Measurements from ENCODE around the gene STK32C. TPM values are rescaled to one million over a fixed set of nuclear protein-coding genes. Genes with fewer than 3 reads are reported as not detected.

STK32C gene
- total and polyA plus RNA-seq, 2 donors from 2014 or later = 11.6 to 14.4 TPM

DNA sequence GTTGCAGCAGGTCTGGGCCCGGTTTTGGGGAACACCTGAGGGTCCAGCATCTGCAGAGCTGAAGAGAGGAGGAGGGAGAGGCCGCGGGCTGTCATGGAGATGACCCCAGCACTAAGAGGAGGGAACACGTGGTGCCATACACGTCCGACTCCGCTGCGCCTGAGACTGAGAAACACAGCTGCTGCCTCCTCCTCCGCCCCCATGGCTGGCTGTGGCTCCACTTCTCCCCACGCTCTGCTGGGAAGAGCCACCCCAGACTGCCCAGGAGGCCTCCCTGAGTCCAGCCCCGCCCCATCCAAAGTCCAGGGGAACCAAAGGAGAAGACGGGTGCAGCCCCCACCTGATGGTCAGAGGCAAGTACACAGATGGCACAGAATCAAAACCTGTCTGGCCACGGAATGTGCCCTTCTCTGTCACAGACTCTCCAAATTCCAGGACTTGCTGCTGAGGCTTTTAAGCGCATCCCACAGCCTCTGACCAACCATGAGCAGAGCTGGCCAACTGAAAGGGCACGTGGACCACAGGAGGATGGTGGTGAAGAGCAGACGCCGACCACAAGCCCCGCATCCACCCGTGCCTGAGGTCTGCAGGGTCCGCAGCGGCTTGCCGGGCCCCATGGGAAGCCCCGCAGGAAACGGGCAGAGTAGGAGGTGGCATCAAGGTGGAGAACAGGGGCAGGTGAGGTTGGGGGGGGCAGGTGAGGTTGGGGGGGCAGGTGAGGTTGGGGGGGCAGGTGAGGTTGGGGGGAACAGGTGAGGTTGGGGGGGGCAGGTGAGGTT is 24.0 kb downstream of the STK32C start:
- intact Hi-C loops (cut with DNase I) = no loop called here
- H3K36me3 ChIP-seq (ENCODE audit: control insufficient read depth in 2 of 3, insufficient read depth in 3 of 3, low read length in 3 of 3) = no peaks in the 10 kb centered on the region
- FAIRE-seq = no peak
- no peaks in the 10 kb centered on the region for H3K9me3 ChIP-seq (ENCODE audit: control insufficient read depth in 2 of 3, insufficient read depth in 1 of 3, low read length in 3 of 3)
- H3K9ac ChIP-seq (ENCODE audit: low read length in 3 of 3) = no peak overlapping the region
- H3K27me3 ChIP-seq (ENCODE audit: control insufficient read depth, insufficient read depth, low read length) = no peaks in the 10 kb centered on the region
- no peak overlapping the region for H3K27ac ChIP-seq (ENCODE audit: low read depth in 2 of 2, low read length in 2 of 2)
- no peaks in the 10 kb centered on the region for H3K4me1 ChIP-seq (ENCODE audit: control insufficient read depth in 2 of 3, insufficient read depth in 2 of 3, low read depth in 1 of 3, low read length in 3 of 3)
- TF ChIP-seq, protein P1, sequence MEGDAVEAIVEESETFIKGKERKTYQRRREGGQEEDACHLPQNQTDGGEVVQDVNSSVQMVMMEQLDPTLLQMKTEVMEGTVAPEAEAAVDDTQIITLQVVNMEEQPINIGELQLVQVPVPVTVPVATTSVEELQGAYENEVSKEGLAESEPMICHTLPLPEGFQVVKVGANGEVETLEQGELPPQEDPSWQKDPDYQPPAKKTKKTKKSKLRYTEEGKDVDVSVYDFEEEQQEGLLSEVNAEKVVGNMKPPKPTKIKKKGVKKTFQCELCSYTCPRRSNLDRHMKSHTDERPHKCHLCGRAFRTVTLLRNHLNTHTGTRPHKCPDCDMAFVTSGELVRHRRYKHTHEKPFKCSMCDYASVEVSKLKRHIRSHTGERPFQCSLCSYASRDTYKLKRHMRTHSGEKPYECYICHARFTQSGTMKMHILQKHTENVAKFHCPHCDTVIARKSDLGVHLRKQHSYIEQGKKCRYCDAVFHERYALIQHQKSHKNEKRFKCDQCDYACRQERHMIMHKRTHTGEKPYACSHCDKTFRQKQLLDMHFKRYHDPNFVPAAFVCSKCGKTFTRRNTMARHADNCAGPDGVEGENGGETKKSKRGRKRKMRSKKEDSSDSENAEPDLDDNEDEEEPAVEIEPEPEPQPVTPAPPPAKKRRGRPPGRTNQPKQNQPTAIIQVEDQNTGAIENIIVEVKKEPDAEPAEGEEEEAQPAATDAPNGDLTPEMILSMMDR (IDR thresholded peaks at IDR 0.05; ENCODE audit: borderline replicate concordance, extremely low read depth, insufficient read depth) = no peak
- peak; percentile 22 to 63 (median 54) for DNase-seq
- no peak overlapping the region for H3K4me3 ChIP-seq (ENCODE audit: low read length in 3 of 3)

DNA sequence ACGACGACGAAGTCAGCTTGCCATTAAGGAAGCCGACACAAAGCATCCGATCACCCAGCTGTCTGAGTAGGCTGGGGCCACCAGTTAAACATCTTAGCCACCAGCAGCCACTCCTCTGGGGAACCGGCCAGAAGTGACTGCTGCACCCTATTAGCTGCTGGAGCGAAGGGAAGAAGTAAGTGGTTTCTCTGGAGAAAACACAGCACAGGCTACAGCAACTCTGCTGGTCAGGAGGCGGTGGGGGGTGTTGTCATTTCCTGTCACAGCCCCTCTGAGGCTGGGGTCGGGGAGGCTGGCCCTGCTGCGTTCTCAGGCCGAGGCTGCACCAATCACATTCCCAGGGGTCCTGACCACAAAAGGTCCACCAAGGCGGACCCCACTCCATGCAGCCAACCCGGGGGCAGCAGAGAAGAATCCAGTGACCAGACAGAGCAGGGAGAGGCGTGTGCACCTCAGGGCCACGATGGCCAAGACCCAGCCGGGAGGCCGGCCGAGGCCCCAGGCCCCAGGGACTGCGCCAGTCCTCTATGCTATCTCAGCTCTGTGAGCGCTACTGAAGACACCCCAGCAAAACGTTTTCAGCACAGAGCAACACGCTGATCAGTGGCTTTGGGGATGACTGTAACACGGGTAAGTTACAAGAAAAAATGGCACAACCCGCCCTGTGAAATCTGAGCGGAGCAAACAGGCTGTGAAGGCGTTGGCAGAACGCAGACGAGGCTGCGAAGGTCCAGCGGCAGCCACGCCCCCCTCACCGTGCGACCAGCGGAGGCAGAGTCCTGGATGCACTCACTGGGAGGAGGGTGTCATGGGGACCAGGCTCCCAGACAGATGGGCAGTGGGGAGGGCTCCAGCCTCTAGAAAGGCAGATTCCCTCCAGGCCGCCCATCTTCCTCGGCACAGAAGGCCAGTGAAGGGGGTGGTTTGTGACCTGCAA is 24.8 kb downstream of the STK32C start:
- TF ChIP-seq, protein P1 (IDR thresholded peaks at IDR 0.05; ENCODE audit: borderline replicate concordance, extremely low read depth, insufficient read depth) = no peak
- Histone ChIP-seq H3K4me3 (ENCODE audit: low read length in 3 of 3) (no peak overlapping the region), H3K9ac (ENCODE audit: low read length in 3 of 3) (no peak overlapping the region), H3K27me3 (ENCODE audit: control insufficient read depth, insufficient read depth, low read length) (no peaks in the 10 kb centered on the region), H3K4me1 (ENCODE audit: control insufficient read depth in 2 of 3, insufficient read depth in 2 of 3, low read depth in 1 of 3, low read length in 3 of 3) (no peaks in the 10 kb centered on the region), H3K36me3 (ENCODE audit: control insufficient read depth in 2 of 3, insufficient read depth in 3 of 3, low read length in 3 of 3) (no peaks in the 10 kb centered on the region), H3K9me3 (ENCODE audit: control insufficient read depth in 2 of 3, insufficient read depth in 1 of 3, low read length in 3 of 3) (no peaks in the 10 kb centered on the region), H3K27ac (ENCODE audit: low read depth in 2 of 2, low read length in 2 of 2) (no peak overlapping the region)
- FAIRE-seq (no peak), DNase-seq (peak; percentile 49 to 76 (median 73))
- intact Hi-C loops (cut with DNase I) = no loop called here

DNA sequence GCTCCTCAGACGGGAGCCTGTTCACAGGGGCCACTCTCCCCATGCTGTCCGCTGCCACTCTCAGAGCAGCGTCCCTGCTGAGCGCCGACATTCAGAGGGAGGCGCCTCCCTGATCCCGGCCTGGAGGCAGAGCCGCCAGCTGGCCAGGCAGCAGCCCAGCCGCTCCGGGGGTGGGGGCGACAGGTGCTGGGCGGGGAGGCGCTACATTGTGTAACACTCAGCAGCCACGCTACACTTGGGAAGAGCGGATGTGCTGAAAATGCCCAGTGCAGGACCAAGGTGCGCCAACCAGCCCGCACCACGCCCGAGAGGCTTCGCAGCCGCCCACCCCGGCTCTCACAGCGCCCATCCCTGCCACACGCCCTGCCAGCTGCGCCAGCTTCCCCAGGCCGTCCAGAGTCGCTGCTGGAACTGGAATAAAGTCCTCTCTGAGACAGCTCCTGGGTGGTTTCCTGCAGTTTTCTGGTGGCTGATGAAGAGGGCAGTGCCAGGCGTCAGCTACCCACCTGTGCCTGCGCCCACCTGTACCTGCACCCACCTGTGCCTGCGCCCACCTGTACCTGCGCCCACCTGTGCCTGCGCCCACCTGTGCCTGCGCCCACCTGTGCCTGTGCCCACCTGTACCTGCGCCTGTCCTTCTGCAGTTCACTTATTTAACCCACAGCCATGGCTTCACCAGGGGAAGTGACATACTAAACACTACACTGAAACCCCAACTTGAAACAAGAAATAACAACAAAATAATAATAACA is 25.7 kb downstream of the STK32C start:
- no peak for FAIRE-seq
- TF ChIP-seq, protein P1 (IDR thresholded peaks at IDR 0.05; ENCODE audit: borderline replicate concordance, extremely low read depth, insufficient read depth) = no peak
- H3K27me3 ChIP-seq (ENCODE audit: control insufficient read depth, insufficient read depth, low read length) = no peaks in the 10 kb centered on the region
- H3K36me3 ChIP-seq (ENCODE audit: control insufficient read depth in 2 of 3, insufficient read depth in 3 of 3, low read length in 3 of 3) = no peaks in the 10 kb centered on the region
- no peak overlapping the region for H3K9ac ChIP-seq (ENCODE audit: low read length in 3 of 3)
- intact Hi-C loops (cut with DNase I) = no loop called here
- peak in 1 of 5 donors; percentile 34 for DNase-seq
- no peaks in the 10 kb centered on the region for H3K9me3 ChIP-seq (ENCODE audit: control insufficient read depth in 2 of 3, insufficient read depth in 1 of 3, low read length in 3 of 3)
- H3K4me3 ChIP-seq (ENCODE audit: low read length in 3 of 3) = no peak overlapping the region
- H3K27ac ChIP-seq (ENCODE audit: low read depth in 2 of 2, low read length in 2 of 2) = no peak overlapping the region
- no peaks in the 10 kb centered on the region for H3K4me1 ChIP-seq (ENCODE audit: control insufficient read depth in 2 of 3, insufficient read depth in 2 of 3, low read depth in 1 of 3, low read length in 3 of 3)
